Stimulated activated naive CD8-positive, alpha-beta T cell treated with anti-CD3 and anti-CD28 coated beads, Interleukin-15, Interleukin-2, amounts not matched to agents 100 ng/mL and 50 ng/mL, for 24 hours (primary cell): Measurements from ENCODE around the gene TBC1D14.
"Not testable (repeated sequence)": the region's sequence is repeated elsewhere in the genome, so short reads cannot be mapped to it uniquely, and the experiment has no call there.

Experiments
- H3K27ac Mint-ChIP-seq: one replicate; pipeline ENCODE4 v1.8.0; 2021; ENCODE audit warnings: mild to moderate bottlenecking, mixed read lengths
- H3K27me3 Mint-ChIP-seq: one replicate; pipeline ENCODE4 v1.8.0; 2021; ENCODE audit warnings: mixed read lengths
- H3K36me3 Mint-ChIP-seq: one replicate; pipeline ENCODE4 v1.8.0; 2021; ENCODE audit warnings: low read depth, mixed read lengths
- H3K4me1 Mint-ChIP-seq: one replicate; pipeline ENCODE4 v1.8.0; 2021; ENCODE audit warnings: low read depth, mixed read lengths
- H3K4me3 Mint-ChIP-seq: one replicate; pipeline ENCODE4 v1.8.0; 2021; ENCODE audit warnings: mild to moderate bottlenecking, mixed read lengths
- H3K9me3 Mint-ChIP-seq: one replicate; pipeline ENCODE4 v1.8.0; 2021; ENCODE audit warnings: mixed read lengths

Gene TBC1D14

DNA sequence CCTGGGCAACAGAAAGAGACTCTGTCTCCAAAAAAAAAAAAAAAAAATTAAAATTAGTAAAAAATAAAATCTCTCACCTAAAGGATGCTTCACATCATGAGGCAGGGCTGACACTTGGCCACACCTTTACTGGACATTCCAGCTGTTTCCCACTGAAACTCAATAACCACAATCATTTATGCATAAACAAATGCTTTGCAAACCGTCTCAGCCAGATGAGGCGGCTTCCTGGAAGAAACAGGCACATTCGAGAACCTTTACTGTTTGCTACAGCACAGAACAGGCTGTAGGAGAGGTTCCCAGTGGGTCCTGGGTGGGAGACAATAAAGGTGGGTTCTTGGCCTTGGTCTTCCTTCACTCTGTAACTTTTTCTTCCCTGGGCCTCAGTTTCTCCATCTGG lies 10.9 kb upstream of the TBC1D14 start:
- Mint-ChIP-seq H3K4me3 (peak overlapping the region; percentile 39), H3K4me1 (peaks cover 25% of the 10 kb centered on the region), H3K9me3 (no peaks in the 10 kb centered on the region), H3K36me3 (no peaks in the 10 kb centered on the region), H3K27me3 (no peaks in the 10 kb centered on the region), H3K27ac (peak overlapping the region; percentile 71)

DNA sequence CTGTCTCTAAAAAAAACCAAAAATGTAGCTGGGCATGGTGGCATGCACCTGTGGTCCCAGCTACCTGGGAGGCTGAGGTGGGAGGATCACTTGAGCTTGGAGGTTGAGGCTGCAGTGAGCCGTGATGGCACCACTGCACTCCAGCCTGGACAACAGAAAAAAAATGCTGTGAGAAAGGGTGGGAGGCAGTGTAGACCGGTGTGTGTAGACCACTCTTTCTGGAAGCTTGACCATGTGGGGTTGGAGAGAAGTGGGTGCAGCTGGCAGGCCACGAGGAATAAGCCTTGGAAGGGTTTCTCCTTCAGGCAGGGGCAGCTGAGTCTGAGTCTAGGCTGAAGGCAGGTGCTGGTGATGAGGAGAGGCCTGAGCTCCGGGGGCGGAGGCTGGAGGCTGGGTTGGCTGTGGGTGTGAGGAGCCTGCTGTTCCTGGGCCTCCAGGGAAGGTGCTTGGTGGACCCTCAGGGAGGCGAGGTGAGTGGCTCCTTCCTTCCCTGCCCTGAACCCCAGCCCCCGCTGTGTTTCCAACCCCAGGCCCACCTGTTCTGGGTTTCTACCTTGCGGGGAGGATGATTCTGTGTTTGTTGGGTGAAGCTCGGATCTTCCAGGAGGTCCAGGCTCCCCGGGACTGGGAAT lies 9.3 kb upstream of the TBC1D14 start:
- Mint-ChIP-seq H3K27ac (peak overlapping the region; percentile 57), H3K9me3 (no peaks in the 10 kb centered on the region), H3K4me3 (no peak overlapping the region)

DNA sequence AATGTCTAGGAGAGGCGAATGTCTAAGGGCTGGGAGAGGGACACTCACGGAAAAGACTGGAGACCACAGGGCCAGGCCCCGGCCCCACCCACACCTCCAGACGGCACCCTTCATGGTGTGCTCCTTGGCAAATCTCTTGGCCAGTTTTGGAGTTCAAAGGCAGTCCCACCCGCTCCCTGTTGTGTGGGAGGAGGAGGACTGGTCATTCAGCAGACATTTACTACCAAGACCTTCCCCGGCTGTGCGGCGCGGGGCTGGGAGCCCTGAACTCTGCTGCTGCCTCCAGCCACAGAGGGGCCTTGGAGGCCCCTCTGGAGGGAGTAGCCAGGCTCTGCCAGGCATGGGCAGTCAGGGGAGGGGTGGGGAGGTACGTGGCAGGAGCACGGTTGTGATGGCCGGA lies 8.7 kb upstream of the TBC1D14 start:
- Mint-ChIP-seq H3K36me3 (no peaks in the 10 kb centered on the region), H3K4me1 (peaks cover 32% of the 10 kb centered on the region), H3K27me3 (no peaks in the 10 kb centered on the region), H3K27ac (no peak overlapping the region), H3K9me3 (no peaks in the 10 kb centered on the region), H3K4me3 (no peak overlapping the region)

More for the DNA sequence above, 9.3 kb upstream of the TBC1D14 start:
- H3K27me3 Mint-ChIP-seq = no peaks in the 10 kb centered on the region
- peaks cover 32% of the 10 kb centered on the region for H3K4me1 Mint-ChIP-seq
- no peaks in the 10 kb centered on the region for H3K36me3 Mint-ChIP-seq

GRCh38 chr4:6901669-6902317 lies 7.8 kb upstream of the TBC1D14 start:
- H3K27ac Mint-ChIP-seq = no peak overlapping the region
- no peak overlapping the region for H3K4me3 Mint-ChIP-seq
- H3K4me1 Mint-ChIP-seq = peaks cover 32% of the 10 kb centered on the region
- no peaks in the 10 kb centered on the region for H3K27me3 Mint-ChIP-seq
- H3K36me3 Mint-ChIP-seq = no peaks in the 10 kb centered on the region
- H3K9me3 Mint-ChIP-seq = no peaks in the 10 kb centered on the region

- no peak overlapping the region for H3K27ac Mint-ChIP-seq
- H3K27me3 Mint-ChIP-seq = no peaks in the 10 kb centered on the region
- H3K36me3 Mint-ChIP-seq = no peaks in the 10 kb centered on the region
- no peak overlapping the region for H3K4me3 Mint-ChIP-seq
- peaks cover 30% of the 10 kb centered on the region for H3K4me1 Mint-ChIP-seq
- H3K9me3 Mint-ChIP-seq = no peaks in the 10 kb centered on the region
Measured at GRCh38 chr4:6902318-6903042, 7.1 kb upstream of the TBC1D14 start.

DNA sequence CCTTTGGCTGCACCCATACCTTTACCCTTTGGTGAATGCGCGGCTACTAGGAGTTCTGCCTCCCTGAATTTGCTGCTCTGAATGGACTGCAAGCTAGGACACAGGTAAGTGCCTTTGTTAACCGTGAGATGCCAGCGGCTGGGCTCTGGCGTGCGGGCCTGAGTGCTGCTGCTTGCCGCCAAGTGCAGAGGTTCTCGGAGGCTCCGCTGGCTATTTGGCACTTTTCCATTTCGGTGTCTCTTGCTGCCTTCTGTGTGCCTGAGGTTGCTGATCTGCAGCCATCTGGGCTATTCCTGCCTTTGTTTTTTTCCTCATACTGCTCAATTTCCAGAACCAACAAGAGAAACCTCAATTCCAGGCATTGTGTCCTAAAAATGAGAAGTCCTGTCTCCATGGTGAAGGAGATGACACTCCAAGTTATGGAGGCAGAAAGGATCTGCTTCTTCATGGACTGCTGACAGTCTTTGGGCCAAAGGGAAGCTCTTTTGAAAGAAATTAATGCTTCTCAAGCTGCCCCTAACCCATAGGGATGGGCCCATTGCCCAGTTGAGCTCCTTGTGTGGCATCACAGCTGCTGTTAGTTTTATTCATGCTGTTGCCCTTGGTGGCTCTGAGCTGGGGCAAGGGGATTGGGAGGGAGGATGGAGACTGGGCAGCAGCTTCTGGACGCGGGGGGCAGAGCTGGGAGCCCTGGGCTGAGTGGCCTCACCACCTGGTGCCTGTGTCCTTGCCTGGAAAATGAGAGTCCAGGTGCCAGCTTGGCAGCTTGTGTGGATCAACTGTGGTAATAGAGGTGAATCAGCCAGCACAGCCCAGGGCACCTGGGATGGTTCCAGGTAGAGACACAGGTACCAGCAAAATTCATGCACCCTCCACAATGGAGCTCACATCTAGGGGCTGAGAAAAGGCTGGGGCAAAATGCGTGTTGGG lies 3.8 kb upstream of the TBC1D14 start:
- Mint-ChIP-seq H3K36me3 (no peaks in the 10 kb centered on the region), H3K27ac (no peak overlapping the region), H3K9me3 (no peaks in the 10 kb centered on the region), H3K4me3 (no peak overlapping the region), H3K27me3 (no peaks in the 10 kb centered on the region), H3K4me1 (peaks cover 28% of the 10 kb centered on the region)

GRCh38 chr4:6906486-6906885 lies 3.1 kb upstream of the TBC1D14 start:
- not testable (repeated sequence) for H3K27ac Mint-ChIP-seq, H3K4me3 Mint-ChIP-seq, H3K9me3 Mint-ChIP-seq, H3K27me3 Mint-ChIP-seq, H3K36me3 Mint-ChIP-seq
- peaks cover 35% of the 10 kb centered on the region for H3K4me1 Mint-ChIP-seq

- Mint-ChIP-seq H3K4me3 (peak overlapping the region; percentile 36), H3K36me3 (peaks cover 7% of the 10 kb centered on the region), H3K9me3 (no peaks in the 10 kb centered on the region), H3K4me1 (peaks cover 47% of the 10 kb centered on the region), H3K27me3 (no peaks in the 10 kb centered on the region), H3K27ac (no peak overlapping the region)
Measured at GRCh38 chr4:6907658-6908191, 1.9 kb upstream of the TBC1D14 start.

- peak overlapping the region; percentile 81 for H3K27ac Mint-ChIP-seq
- H3K4me3 Mint-ChIP-seq = peak overlapping the region; percentile 93
- H3K4me1 Mint-ChIP-seq = peaks cover 56% of the 10 kb centered on the region
- H3K9me3 Mint-ChIP-seq = no peaks in the 10 kb centered on the region
- H3K27me3 Mint-ChIP-seq = no peaks in the 10 kb centered on the region
- peaks cover 7% of the 10 kb centered on the region for H3K36me3 Mint-ChIP-seq
Measured at GRCh38 chr4:6908432-6909112, 1.1 kb upstream of the TBC1D14 start.

DNA sequence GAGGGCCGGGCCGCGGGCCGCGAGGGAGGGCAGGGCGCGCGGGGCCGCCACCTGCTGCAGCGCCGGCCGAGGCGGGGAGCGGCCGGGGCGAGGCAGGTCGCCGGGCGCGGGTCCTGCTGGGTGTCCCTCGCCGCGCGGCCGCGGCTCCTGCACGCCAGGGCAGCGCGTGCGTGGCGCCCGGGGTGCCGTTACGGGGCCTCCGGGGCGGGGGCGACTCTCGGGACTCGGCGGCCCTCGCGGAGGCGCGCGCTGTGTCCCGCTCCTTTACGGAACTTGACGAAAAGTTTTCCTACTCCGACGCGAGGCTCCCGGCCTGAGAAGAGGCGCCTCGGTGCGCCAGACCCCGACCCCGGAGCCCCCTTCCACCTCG lies 329 bp downstream of the TBC1D14 start:
- no peaks in the 10 kb centered on the region for H3K27me3 Mint-ChIP-seq
- H3K4me3 Mint-ChIP-seq = peak overlapping the region; percentile 89
- H3K36me3 Mint-ChIP-seq = peaks cover 7% of the 10 kb centered on the region
- no peaks in the 10 kb centered on the region for H3K9me3 Mint-ChIP-seq
- peak overlapping the region; percentile 89 for H3K27ac Mint-ChIP-seq
- H3K4me1 Mint-ChIP-seq = peaks cover 59% of the 10 kb centered on the region

DNA sequence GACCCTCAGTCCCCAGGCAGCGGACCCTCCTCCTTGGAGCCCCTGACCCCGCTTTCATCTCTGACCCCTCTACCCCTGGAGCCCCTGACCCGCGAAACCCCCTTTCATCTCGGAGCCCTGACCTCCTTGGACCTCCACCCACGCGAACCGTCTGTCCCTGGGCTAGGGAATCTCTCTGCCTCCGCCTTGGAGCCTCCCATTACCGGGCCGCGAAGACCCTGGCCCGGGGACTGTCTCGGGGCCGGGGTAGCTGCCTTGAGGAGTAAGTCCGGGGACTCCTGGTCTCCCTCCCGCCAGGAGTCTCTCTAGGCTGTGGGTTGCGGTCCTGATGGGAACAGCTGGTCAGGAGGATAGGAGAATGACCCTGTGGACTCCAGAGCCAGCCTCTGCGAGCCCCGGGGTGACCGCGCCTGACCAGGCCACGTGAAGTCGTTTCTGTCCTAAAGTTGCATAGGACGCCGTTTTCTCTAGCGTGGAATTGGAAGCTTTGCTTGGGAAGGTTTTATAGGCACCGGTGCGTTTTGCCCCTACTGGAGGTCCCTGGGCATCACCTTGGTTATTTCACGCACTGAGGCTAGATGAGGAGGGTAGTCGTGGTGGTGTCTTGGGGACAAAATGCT lies 824 bp downstream of the TBC1D14 start:
- Mint-ChIP-seq H3K9me3 (no peaks in the 10 kb centered on the region), H3K36me3 (peaks cover 7% of the 10 kb centered on the region), H3K4me1 (peaks cover 61% of the 10 kb centered on the region), H3K27ac (peak overlapping the region; percentile 89), H3K4me3 (peak overlapping the region; percentile 89), H3K27me3 (no peaks in the 10 kb centered on the region)

DNA sequence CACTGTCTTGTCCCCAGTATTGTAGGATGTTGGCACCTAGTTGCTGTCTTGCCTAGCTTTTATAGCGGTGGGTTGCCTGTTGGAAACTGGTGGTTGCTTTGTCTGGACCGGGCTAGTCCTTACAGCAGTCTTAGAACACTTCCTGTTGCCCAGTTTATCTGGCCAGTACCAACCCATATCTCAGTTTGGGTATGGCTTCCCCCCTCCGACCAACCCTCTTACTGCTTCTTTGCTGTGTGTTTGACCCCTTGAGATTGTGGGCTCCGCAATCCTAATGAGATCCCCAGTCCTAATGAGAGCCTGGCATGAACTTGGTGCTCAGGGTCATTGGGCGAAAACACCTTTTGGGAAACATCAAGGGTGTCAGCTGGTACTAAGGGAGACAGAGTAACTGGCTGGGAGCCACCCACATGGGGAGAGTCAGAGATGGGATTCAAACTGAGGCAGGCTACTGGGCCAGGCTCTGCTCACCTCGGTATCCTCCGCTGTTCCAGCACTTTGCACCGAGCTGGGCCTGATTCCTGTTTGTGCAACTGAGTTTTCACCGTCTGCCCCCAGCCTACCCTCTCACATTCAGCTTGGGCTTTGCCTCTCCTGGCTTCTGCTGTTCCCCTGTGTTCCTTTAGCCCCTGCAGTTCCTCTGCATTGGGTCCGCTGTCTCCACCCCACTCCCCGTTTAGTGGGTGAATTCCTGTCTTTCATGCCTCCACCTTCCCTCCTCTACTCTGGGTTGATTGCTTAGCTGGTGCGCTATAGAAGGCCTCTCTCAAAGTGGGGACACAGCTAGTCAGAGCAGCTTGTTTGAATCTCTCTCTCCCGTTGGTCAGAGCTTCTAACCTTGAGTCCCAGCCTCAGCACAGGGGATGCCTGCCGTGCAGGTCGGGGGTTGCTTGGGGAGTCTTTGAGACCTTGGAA lies 1.6 kb downstream of the TBC1D14 start:
- H3K27me3 Mint-ChIP-seq = no peaks in the 10 kb centered on the region
- H3K9me3 Mint-ChIP-seq = no peaks in the 10 kb centered on the region
- peaks cover 69% of the 10 kb centered on the region for H3K4me1 Mint-ChIP-seq
- peaks cover 7% of the 10 kb centered on the region for H3K36me3 Mint-ChIP-seq
- H3K4me3 Mint-ChIP-seq = peak overlapping the region; percentile 89
- peak overlapping the region; percentile 89 for H3K27ac Mint-ChIP-seq

GRCh38 chr4:6911917-6912316 lies 2.3 kb downstream of the TBC1D14 start:
- peaks cover 76% of the 10 kb centered on the region for H3K4me1 Mint-ChIP-seq
- H3K36me3 Mint-ChIP-seq, H3K27me3 Mint-ChIP-seq, H3K27ac Mint-ChIP-seq, H3K9me3 Mint-ChIP-seq: not testable (repeated sequence)
- H3K4me3 Mint-ChIP-seq = peak overlapping the region; percentile 89
